ENCODE results near the gene ZNF398.

ZNF398 gene

DNA sequence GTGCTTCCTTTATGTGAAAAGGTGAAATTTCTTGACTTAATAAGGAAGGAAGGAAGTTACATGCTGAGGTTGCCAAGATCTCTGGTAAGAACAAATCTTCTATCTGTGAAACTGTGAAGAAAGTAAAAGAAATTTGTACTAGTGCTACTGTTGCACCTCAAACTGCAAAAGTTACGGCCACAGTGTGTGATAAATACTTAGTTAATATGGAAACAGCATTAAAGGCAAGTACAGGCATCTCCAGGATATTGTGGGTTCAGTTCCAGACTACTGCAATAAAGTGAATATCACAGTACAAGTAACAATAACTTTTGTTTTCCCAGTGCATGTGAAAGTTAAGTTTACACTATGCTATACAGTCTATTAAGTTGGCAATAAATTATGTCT is 25.3 kb downstream of the ZNF398 start:
- Histone ChIP-seq H3K27ac (no peak overlapping the region), H3K27me3 (ENCODE audit: insufficient read depth, low read depth, severe bottlenecking) (no peaks in the 10 kb centered on the region), H3K9me3 (ENCODE audit: severe bottlenecking) (no peaks in the 10 kb centered on the region), H3K36me3 (peaks cover 75% of the 10 kb centered on the region), H3K4me3 (ENCODE audit: low read depth, low read length) (no peak overlapping the region)
- TF ChIP-seq CTCF (IDR thresholded peaks at IDR 0.05; ENCODE audit: low read depth, low read length): no peak
- DNase-seq: no peak

GRCh38 chr7:149175150-149175549 is 27.9 kb downstream of the ZNF398 start:
- H3K4me3 ChIP-seq (ENCODE audit: low read depth, low read length): no peak overlapping the region
- TF ChIP-seq CTCF (IDR thresholded peaks at IDR 0.05; ENCODE audit: low read depth, low read length): no peak
- H3K27me3 ChIP-seq (ENCODE audit: insufficient read depth, low read depth, severe bottlenecking): no peaks in the 10 kb centered on the region
- DNase-seq: no peak
- no peak overlapping the region for H3K27ac ChIP-seq
- H3K9me3 ChIP-seq (ENCODE audit: severe bottlenecking): no peaks in the 10 kb centered on the region
- H3K36me3 ChIP-seq: peaks cover 74% of the 10 kb centered on the region

DNA sequence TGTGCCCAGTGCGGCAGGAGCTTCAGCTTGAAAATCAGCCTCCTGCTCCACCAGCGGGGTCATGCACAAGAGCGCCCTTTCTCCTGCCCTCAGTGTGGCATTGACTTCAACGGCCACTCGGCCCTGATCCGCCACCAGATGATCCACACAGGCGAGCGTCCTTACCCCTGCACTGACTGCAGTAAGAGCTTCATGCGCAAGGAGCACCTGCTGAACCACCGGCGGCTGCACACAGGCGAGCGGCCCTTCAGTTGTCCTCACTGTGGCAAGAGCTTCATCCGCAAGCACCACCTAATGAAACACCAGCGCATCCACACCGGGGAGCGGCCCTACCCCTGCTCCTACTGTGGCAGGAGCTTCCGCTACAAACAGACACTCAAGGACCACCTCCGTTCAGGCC is 32.0 kb downstream of the ZNF398 start:
- H3K36me3 ChIP-seq: peaks cover 72% of the 10 kb centered on the region
- H3K27me3 ChIP-seq (ENCODE audit: insufficient read depth, low read depth, severe bottlenecking): no peaks in the 10 kb centered on the region
- no peaks in the 10 kb centered on the region for H3K9me3 ChIP-seq (ENCODE audit: severe bottlenecking)
- no peak overlapping the region for H3K27ac ChIP-seq
- H3K4me3 ChIP-seq (ENCODE audit: low read depth, low read length): no peak overlapping the region
- no peak for DNase-seq
- no peak for TF ChIP-seq CTCF (IDR thresholded peaks at IDR 0.05; ENCODE audit: low read depth, low read length)

GRCh38 chr7:149180722-149181449 is 33.6 kb downstream of the ZNF398 start:
- H3K27me3 ChIP-seq (ENCODE audit: insufficient read depth, low read depth, severe bottlenecking): no peaks in the 10 kb centered on the region
- H3K27ac ChIP-seq: no peak overlapping the region
- H3K9me3 ChIP-seq (ENCODE audit: severe bottlenecking): no peaks in the 10 kb centered on the region
- H3K4me3 ChIP-seq (ENCODE audit: low read depth, low read length): no peak overlapping the region
- no peak for TF ChIP-seq CTCF (IDR thresholded peaks at IDR 0.05; ENCODE audit: low read depth, low read length)
- H3K36me3 ChIP-seq: peaks cover 64% of the 10 kb centered on the region
- DNase-seq: no peak

- peaks cover 59% of the 10 kb centered on the region for H3K36me3 ChIP-seq
- H3K27ac ChIP-seq: no peak overlapping the region
- TF ChIP-seq CTCF (IDR thresholded peaks at IDR 0.05; ENCODE audit: low read depth, low read length): no peak
- H3K9me3 ChIP-seq (ENCODE audit: severe bottlenecking): no peaks in the 10 kb centered on the region
- no peak overlapping the region for H3K4me3 ChIP-seq (ENCODE audit: low read depth, low read length)
- DNase-seq: no peak
- no peaks in the 10 kb centered on the region for H3K27me3 ChIP-seq (ENCODE audit: insufficient read depth, low read depth, severe bottlenecking)
Measured at GRCh38 chr7:149181450-149181790, 34.2 kb downstream of the ZNF398 start.

DNA sequence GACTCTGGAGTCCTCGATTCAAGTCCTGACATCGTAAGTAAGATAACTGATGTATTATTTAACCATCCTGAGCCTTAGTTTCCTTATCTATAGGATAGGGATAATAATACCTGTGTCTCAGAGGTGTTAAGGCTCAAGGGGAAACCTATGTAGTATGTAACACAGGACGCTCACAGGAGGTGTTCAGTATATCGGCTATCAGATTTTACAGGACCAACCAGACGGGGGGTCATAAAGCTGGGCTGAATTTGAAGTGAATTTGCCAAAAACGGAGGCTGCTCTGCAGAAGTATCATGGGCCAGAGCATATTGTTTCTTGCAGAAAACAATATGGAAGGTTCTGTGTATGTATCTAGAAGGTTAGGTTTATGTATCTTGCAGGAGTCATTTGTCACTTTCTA is 37.0 kb downstream of the ZNF398 start:
- H3K4me3 ChIP-seq (ENCODE audit: low read depth, low read length): no peak overlapping the region
- no peak overlapping the region for H3K27ac ChIP-seq
- H3K36me3 ChIP-seq: peaks cover 32% of the 10 kb centered on the region
- DNase-seq: no peak
- no peak for TF ChIP-seq CTCF (IDR thresholded peaks at IDR 0.05; ENCODE audit: low read depth, low read length)
- no peaks in the 10 kb centered on the region for H3K9me3 ChIP-seq (ENCODE audit: severe bottlenecking)
- H3K27me3 ChIP-seq (ENCODE audit: insufficient read depth, low read depth, severe bottlenecking): no peaks in the 10 kb centered on the region
